ENCODE data around the gene GJD2. TPM values are rescaled to one million over a fixed set of nuclear protein-coding genes. Genes with fewer than 3 reads are reported as not detected.

GJD2 gene
- total RNA-seq, 1 experiment from 2014 or later, result not detected

- ATAC-seq (peak; percentile 31; the same call in 1 of the 2 replicates), DNase-seq (peak; percentile 51)
- H3K27ac ChIP-seq (ENCODE audit: low read length), result no peak overlapping the region
- TF ChIP-seq EZH2 (IDR thresholded peaks at IDR 0.05; ENCODE audit: low read length, unreplicated experiment) (no peak), EZH2phosphoT487 (IDR thresholded peaks at IDR 0.05; ENCODE audit: borderline replicate concordance, low read length) (no peak)
- TF ChIP-seq, protein P1, sequence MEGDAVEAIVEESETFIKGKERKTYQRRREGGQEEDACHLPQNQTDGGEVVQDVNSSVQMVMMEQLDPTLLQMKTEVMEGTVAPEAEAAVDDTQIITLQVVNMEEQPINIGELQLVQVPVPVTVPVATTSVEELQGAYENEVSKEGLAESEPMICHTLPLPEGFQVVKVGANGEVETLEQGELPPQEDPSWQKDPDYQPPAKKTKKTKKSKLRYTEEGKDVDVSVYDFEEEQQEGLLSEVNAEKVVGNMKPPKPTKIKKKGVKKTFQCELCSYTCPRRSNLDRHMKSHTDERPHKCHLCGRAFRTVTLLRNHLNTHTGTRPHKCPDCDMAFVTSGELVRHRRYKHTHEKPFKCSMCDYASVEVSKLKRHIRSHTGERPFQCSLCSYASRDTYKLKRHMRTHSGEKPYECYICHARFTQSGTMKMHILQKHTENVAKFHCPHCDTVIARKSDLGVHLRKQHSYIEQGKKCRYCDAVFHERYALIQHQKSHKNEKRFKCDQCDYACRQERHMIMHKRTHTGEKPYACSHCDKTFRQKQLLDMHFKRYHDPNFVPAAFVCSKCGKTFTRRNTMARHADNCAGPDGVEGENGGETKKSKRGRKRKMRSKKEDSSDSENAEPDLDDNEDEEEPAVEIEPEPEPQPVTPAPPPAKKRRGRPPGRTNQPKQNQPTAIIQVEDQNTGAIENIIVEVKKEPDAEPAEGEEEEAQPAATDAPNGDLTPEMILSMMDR (conservative IDR thresholded peaks at IDR 0.05; ENCODE audit: low read depth, low read length), result no peak
- H3K79me2 ChIP-seq (ENCODE audit: low read length), result no peaks in the 10 kb centered on the region
- ChIA-PET CTCF (interaction anchor here (1.0 kb wide), 1 partner anchor 45 kb away, joined by 3 read pairs; no protein-coding TSS in a partner anchor), POLR2A (ENCODE audit: unreplicated experiment) (no interaction called here)
- H2AFZ ChIP-seq (ENCODE audit: low read length), result no peak overlapping the region
- no peak overlapping the region for H3K9ac ChIP-seq (ENCODE audit: low read length)
- no peak overlapping the region for H3K4me3 ChIP-seq (ENCODE audit: low read length)
- no TSS peak for BruUV-seq (replicated peaks)
- H3K9me3 ChIP-seq (ENCODE audit: low read length), result no peaks in the 10 kb centered on the region
- intact Hi-C loops (cut with micrococcal nuclease), result no loop called here
- no peak overlapping the region for H3K4me2 ChIP-seq (ENCODE audit: low read length)
- no peaks in the 10 kb centered on the region for H4K20me1 ChIP-seq (ENCODE audit: low read length)
- H3K36me3 ChIP-seq (ENCODE audit: low read depth, low read length), result no peaks in the 10 kb centered on the region
- H3K9me2 ChIP-seq (replicated peaks; ENCODE audit: low read length), result no peaks in the 10 kb centered on the region
- no peaks in the 10 kb centered on the region for H3F3A ChIP-seq (ENCODE audit: low read length, unreplicated experiment)
- H3K4me1 ChIP-seq (ENCODE audit: insufficient read depth, low read length), result no peaks in the 10 kb centered on the region
- peaks cover 69% of the 10 kb centered on the region for H3K27me3 ChIP-seq (ENCODE audit: low read length)
Observed at GRCh38 chr15:34753236-34753894, 1.4 kb downstream of the GJD2 start.

- Histone ChIP-seq H3K4me3 (ENCODE audit: low read length) (no peak overlapping the region), H3K36me3 (ENCODE audit: low read depth, low read length) (no peaks in the 10 kb centered on the region), H4K20me1 (ENCODE audit: low read length) (no peaks in the 10 kb centered on the region), H3K27ac (ENCODE audit: low read length) (no peak overlapping the region), H3K4me1 (ENCODE audit: insufficient read depth, low read length) (no peaks in the 10 kb centered on the region), H3K9me3 (ENCODE audit: low read length) (no peaks in the 10 kb centered on the region), H3K79me2 (ENCODE audit: low read length) (no peaks in the 10 kb centered on the region), H3F3A (ENCODE audit: low read length, unreplicated experiment) (no peaks in the 10 kb centered on the region), H3K27me3 (ENCODE audit: low read length) (peaks cover 62% of the 10 kb centered on the region), H2AFZ (ENCODE audit: low read length) (no peak overlapping the region), H3K4me2 (ENCODE audit: low read length) (no peak overlapping the region), H3K9ac (ENCODE audit: low read length) (no peak overlapping the region), H3K9me2 (replicated peaks; ENCODE audit: low read length) (no peaks in the 10 kb centered on the region)
- intact Hi-C loops (cut with micrococcal nuclease), result no loop called here
- TF ChIP-seq, protein P1 (conservative IDR thresholded peaks at IDR 0.05; ENCODE audit: low read depth, low read length), result no peak
- TF ChIP-seq EZH2phosphoT487 (IDR thresholded peaks at IDR 0.05; ENCODE audit: borderline replicate concordance, low read length) (no peak), EZH2 (IDR thresholded peaks at IDR 0.05; ENCODE audit: low read length, unreplicated experiment) (no peak)
- POLR2A ChIA-PET (ENCODE audit: unreplicated experiment), result no interaction called here
- DNase-seq (no peak), ATAC-seq (no peak)
- no TSS peak for BruUV-seq (replicated peaks)
- CTCF ChIA-PET, result no interaction called here
Observed at GRCh38 chr15:34749691-34750090, 5.1 kb downstream of the GJD2 start.

DNA sequence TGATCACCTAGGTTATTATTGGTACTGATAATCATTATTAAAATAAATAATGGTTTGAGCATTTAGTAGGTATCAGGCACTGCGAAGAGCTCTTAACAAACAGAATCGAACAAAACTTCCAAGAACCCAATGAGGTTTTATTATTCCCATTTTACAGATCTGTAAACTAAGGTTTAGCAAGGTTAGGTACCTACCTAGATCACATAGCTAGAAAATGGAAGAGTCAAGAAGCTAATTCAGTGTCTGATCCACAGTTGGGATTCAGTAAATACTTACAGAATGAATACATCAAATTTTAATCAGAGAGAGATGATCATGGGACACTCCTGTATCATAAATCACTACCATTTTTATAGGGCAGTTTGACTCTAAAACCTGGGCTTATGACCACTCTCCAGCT is 15.5 kb downstream of the GJD2 start:
- Histone ChIP-seq H2AFZ (ENCODE audit: low read length) (no peak overlapping the region), H4K20me1 (ENCODE audit: low read length) (no peaks in the 10 kb centered on the region), H3K36me3 (ENCODE audit: low read depth, low read length) (no peaks in the 10 kb centered on the region), H3K9ac (ENCODE audit: low read length) (no peak overlapping the region), H3K9me3 (ENCODE audit: low read length) (no peaks in the 10 kb centered on the region), H3F3A (ENCODE audit: low read length, unreplicated experiment) (no peaks in the 10 kb centered on the region), H3K4me3 (ENCODE audit: low read length) (no peak overlapping the region), H3K27ac (ENCODE audit: low read length) (no peak overlapping the region), H3K9me2 (replicated peaks; ENCODE audit: low read length) (no peaks in the 10 kb centered on the region), H3K4me1 (ENCODE audit: insufficient read depth, low read length) (no peaks in the 10 kb centered on the region), H3K27me3 (ENCODE audit: low read length) (peaks cover 92% of the 10 kb centered on the region), H3K79me2 (ENCODE audit: low read length) (no peaks in the 10 kb centered on the region), H3K4me2 (ENCODE audit: low read length) (no peak overlapping the region)
- DNase-seq (no peak), ATAC-seq (no peak)
- ChIA-PET POLR2A (ENCODE audit: unreplicated experiment) (no interaction called here), CTCF (no interaction called here)
- BruUV-seq (replicated peaks), result no TSS peak
- intact Hi-C loops (cut with micrococcal nuclease), result no loop called here
- TF ChIP-seq, protein P1 (conservative IDR thresholded peaks at IDR 0.05; ENCODE audit: low read depth, low read length), result no peak
- TF ChIP-seq EZH2 (IDR thresholded peaks at IDR 0.05; ENCODE audit: low read length, unreplicated experiment), result no peak
- no peak for TF ChIP-seq EZH2phosphoT487 (IDR thresholded peaks at IDR 0.05; ENCODE audit: borderline replicate concordance, low read length)

Data from PC-3 (cell line).